Osteoblast (primary cell): ENCODE data around the gene ZFYVE9. TPM values are rescaled to one million over a fixed set of nuclear protein-coding genes. Genes with fewer than 3 reads are reported as not detected.

Experiments
- DNase-seq: peaks from one replicate; pipeline ENCODE4 v3.0.0; 2011; ENCODE audit warnings: low spot score, mixed read lengths; ENCODE audit not compliant: insufficient read length; ENCODE audit errors: missing footprints
- H2AFZ ChIP-seq: 2 replicates; pipeline ENCODE4 v1.6.0; 2011; ENCODE audit warnings: mild to moderate bottlenecking, low read length
- H3K27ac ChIP-seq: 2 replicates; pipeline ENCODE4 v1.5.1; 2011; ENCODE audit warnings: mild to moderate bottlenecking, low read depth, low read length, moderate library complexity
- H3K27me3 ChIP-seq: 2 replicates; pipeline ENCODE4 v1.6.0; 2012; ENCODE audit warnings: mild to moderate bottlenecking, control low read depth, inconsistent platforms, low read length, moderate library complexity; ENCODE audit not compliant: insufficient read depth
- H3K36me3 ChIP-seq: 2 replicates; pipeline ENCODE4 v1.5.1; 2011; ENCODE audit warnings: mild to moderate bottlenecking, low read length, control low read depth, moderate library complexity; ENCODE audit not compliant: insufficient read depth
- H3K4me1 ChIP-seq: 2 replicates; pipeline ENCODE4 v1.5.1; 2011; ENCODE audit warnings: mild to moderate bottlenecking, low read length, control low read depth, moderate library complexity; ENCODE audit not compliant: insufficient read depth
- H3K4me2 ChIP-seq: 2 replicates; pipeline ENCODE4 v1.6.0; 2011; ENCODE audit warnings: mild to moderate bottlenecking, low read length; ENCODE audit not compliant: insufficient read depth
- H3K4me3 ChIP-seq: fragments of 200-600 bp; sonication (generic); 3 replicates; pipeline ENCODE4 v1.5.1; 2012; ENCODE audit warnings: mild to moderate bottlenecking, low read length, inconsistent platforms; ENCODE audit not compliant: insufficient read depth
- H3K79me2 ChIP-seq: 2 replicates; pipeline ENCODE4 v1.6.0; 2012; ENCODE audit warnings: mild to moderate bottlenecking, low read length, control low read depth, inconsistent platforms; ENCODE audit not compliant: insufficient read depth
- H3K9me3 ChIP-seq: 2 replicates; pipeline ENCODE4 v1.5.1; 2011; ENCODE audit warnings: low read depth, low read length, control low read depth
- H4K20me1 ChIP-seq: 2 replicates; pipeline ENCODE4 v1.6.0; 2012; ENCODE audit warnings: mild to moderate bottlenecking, low read length, control low read depth; ENCODE audit not compliant: insufficient read depth
- total RNA-seq: library from RNA; depleted of rRNA; stranded (reverse); fragments of >200 nt; gene quantifications from 2 replicates; pipeline ENCODE4 v1.2.3, GENCODE V29; 2012
- TF ChIP-seq, protein P1 (sequence below): IDR thresholded peaks from 2 replicates; pipeline ENCODE4 v1.5.1; 2011; ENCODE audit warnings: mild to moderate bottlenecking, low read depth, low read length, moderate library complexity; ENCODE audit errors: extremely low read depth

Gene ZFYVE9
- total RNA-seq, 1 donor: 38.0 TPM

DNA sequence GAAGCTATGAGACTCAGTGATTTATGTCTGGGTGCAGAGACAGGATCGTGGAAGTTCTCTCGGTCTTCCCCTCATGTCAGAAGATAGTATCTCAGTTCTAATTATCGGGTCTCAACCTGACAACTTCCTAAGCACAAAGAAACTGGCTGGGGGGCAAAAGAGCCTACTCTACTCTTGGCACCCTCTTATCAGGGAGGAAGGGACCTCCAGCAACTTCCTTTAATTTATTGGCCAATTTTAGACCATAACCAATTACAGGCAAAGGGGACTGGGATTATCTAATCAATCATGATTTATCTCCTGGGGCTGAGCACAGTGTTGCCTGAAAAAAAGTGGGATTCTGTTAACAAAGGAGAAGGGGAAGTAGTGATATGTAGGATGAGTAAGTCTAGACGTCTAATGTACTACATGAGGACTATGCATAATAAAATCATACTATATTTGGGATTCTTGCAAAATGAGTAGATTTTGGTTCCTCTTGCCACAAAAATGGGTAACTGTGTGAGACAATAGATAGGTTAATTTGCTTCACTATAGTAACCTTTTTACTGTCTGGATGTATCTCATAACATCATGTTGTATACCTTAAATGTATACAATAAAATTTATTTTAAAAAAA is 98.8 kb downstream of the ZFYVE9 start:
- Histone ChIP-seq H3K79me2 (no peaks in the 10 kb centered on the region), H3K27me3 (no peaks in the 10 kb centered on the region), H3K36me3 (no peaks in the 10 kb centered on the region), H3K4me2 (no peak overlapping the region), H3K27ac (no peak overlapping the region), H3K4me1 (peaks cover 28% of the 10 kb centered on the region), H3K4me3 (no peak overlapping the region), H4K20me1 (no peaks in the 10 kb centered on the region), H2AFZ (no peak overlapping the region), H3K9me3 (no peaks in the 10 kb centered on the region)
- TF ChIP-seq, protein P1, sequence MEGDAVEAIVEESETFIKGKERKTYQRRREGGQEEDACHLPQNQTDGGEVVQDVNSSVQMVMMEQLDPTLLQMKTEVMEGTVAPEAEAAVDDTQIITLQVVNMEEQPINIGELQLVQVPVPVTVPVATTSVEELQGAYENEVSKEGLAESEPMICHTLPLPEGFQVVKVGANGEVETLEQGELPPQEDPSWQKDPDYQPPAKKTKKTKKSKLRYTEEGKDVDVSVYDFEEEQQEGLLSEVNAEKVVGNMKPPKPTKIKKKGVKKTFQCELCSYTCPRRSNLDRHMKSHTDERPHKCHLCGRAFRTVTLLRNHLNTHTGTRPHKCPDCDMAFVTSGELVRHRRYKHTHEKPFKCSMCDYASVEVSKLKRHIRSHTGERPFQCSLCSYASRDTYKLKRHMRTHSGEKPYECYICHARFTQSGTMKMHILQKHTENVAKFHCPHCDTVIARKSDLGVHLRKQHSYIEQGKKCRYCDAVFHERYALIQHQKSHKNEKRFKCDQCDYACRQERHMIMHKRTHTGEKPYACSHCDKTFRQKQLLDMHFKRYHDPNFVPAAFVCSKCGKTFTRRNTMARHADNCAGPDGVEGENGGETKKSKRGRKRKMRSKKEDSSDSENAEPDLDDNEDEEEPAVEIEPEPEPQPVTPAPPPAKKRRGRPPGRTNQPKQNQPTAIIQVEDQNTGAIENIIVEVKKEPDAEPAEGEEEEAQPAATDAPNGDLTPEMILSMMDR: no peak
- DNase-seq: no peak

DNA sequence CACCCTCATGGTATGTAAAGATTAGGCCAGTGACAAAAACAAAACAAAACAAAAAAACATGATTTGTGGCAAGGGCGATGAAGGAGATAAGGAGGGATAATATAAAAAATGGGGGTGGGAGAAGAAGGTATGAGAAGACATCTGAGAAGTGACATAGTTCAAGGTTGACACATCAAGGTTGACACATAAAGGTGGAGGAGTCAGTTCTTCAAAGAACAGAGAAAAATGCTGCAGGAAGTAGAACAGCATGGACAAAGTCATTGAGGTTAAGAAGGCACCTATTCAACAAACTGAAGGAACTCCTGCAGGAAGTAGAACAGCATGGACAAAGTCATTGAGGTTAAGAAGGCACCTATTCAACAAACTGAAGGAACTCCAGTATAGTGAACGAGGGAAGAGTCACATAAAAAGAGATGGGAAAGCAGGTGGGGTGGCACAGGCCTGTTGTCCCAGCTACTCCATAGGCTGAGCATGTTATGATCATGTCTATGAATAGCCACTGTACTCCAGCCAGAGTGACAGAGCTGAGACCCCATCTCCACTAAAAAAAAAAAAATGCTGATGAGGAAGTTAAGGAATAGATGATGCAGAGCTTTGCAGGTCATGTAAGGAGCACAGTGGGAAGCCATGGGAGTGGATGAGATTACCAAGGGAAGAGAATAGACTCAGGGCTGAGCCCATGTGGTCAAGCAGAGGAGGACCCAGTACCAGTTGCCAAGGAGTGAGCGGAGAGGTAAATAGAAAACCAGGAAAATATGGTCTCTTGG is 101.5 kb downstream of the ZFYVE9 start:
- H2AFZ ChIP-seq: no peak overlapping the region
- no peak overlapping the region for H3K4me3 ChIP-seq
- no peaks in the 10 kb centered on the region for H3K36me3 ChIP-seq
- H3K27me3 ChIP-seq: no peaks in the 10 kb centered on the region
- no peak overlapping the region for H3K4me2 ChIP-seq
- no peak for DNase-seq
- peaks cover 13% of the 10 kb centered on the region for H3K4me1 ChIP-seq
- no peaks in the 10 kb centered on the region for H3K9me3 ChIP-seq
- no peaks in the 10 kb centered on the region for H4K20me1 ChIP-seq
- no peaks in the 10 kb centered on the region for H3K79me2 ChIP-seq
- H3K27ac ChIP-seq: no peak overlapping the region
- TF ChIP-seq, protein P1: no peak

DNA sequence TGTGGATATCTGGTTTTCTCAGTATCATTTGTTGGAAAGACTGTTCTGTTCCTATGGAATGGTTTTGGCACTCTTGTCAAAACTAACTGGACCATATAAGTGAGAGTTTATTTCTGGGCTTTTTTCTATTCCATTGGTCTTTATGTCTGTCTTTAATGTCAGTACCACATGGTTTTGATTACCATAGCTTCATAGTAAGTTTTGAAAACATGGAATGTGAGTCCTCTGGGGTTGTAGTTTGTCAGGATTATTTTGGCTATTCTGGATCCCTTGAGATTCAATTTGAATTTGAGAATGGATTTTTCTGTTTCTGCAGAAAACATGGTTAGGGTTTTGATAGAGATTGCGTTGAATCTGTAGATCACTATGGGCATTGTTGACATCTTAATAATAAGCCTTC is 107.9 kb downstream of the ZFYVE9 start:
- H3K27ac ChIP-seq: no peak overlapping the region

GRCh38 chr1:52253421-52253820 is 111.5 kb downstream of the ZFYVE9 start:
- no peak for DNase-seq
- Histone ChIP-seq H2AFZ (no peak overlapping the region), H3K4me1 (no peaks in the 10 kb centered on the region), H3K27ac (no peak overlapping the region), H3K4me3 (no peak overlapping the region), H3K36me3 (no peaks in the 10 kb centered on the region), H3K27me3 (no peaks in the 10 kb centered on the region), H3K9me3 (no peaks in the 10 kb centered on the region), H3K79me2 (peaks cover 2% of the 10 kb centered on the region), H3K4me2 (no peak overlapping the region), H4K20me1 (no peaks in the 10 kb centered on the region)
- TF ChIP-seq, protein P1: no peak

More for the DNA sequence above, 107.9 kb downstream of the ZFYVE9 start:
- Histone ChIP-seq H3K79me2 (peaks cover 2% of the 10 kb centered on the region), H3K4me1 (no peaks in the 10 kb centered on the region), H3K9me3 (no peaks in the 10 kb centered on the region), H3K4me3 (no peak overlapping the region), H2AFZ (no peak overlapping the region), H4K20me1 (no peaks in the 10 kb centered on the region), H3K4me2 (no peak overlapping the region), H3K36me3 (no peaks in the 10 kb centered on the region), H3K27me3 (no peaks in the 10 kb centered on the region)
- no peak for DNase-seq
- TF ChIP-seq, protein P1: no peak
